Cerebellar cortex (tissue), 1 donor: ENCODE results near the gene MAP3K7CL.

ENCODE experiments used
- DNase-seq: peaks from one replicate; pipeline ENCODE4 v3.0.0-alpha.2; 2015; ENCODE audit warnings: low spot score

MAP3K7CL gene

DNA sequence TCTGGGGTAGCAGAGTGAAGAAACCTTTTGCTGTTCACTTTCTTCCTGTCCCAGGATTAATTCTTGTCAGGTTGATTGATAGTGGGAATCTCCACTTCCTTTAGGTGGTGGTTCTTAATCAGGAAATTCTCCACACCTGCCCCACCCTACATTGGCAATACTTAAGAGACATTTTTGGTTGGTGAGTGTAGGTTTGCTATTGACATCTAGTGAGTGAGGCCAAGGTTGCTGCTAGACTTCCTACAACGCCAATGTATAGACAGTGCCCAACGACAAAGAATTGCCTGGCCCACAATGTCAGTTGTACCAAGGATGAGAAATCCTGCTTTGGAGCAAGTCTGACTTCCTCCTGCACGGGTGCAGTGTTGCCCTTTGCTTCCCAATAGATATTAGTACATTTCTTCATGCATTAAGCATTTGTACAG lies 38.5 kb downstream of the MAP3K7CL start:
- no peak for DNase-seq

DNA sequence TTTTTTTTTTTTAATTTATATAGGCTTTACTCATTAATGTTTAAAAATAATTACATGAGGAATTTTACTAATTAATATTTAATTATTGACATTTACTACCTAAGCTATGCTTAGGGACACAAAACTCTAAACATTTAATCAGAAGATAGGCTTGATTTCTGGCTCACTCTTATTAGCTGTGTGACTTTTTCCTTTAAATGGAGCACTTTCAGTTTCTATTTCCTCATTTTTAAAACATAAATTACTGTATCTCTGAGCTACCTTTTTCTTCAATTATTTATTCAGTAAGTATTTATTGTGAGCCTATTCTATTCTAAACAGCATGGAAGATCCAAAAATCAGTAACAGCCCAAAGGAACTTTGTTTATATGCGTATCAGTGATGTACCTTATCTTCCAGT lies 40.5 kb downstream of the MAP3K7CL start:
- DNase-seq: no peak

GRCh38 chr21:29172282-29172681 lies 41.8 kb downstream of the MAP3K7CL start:
- DNase-seq: no peak

GRCh38 chr21:29174607-29175013 lies 44.2 kb downstream of the MAP3K7CL start:
- no peak for DNase-seq

GRCh38 chr21:29175408-29176134 lies 45.1 kb downstream of the MAP3K7CL start:
- DNase-seq: no peak

DNA sequence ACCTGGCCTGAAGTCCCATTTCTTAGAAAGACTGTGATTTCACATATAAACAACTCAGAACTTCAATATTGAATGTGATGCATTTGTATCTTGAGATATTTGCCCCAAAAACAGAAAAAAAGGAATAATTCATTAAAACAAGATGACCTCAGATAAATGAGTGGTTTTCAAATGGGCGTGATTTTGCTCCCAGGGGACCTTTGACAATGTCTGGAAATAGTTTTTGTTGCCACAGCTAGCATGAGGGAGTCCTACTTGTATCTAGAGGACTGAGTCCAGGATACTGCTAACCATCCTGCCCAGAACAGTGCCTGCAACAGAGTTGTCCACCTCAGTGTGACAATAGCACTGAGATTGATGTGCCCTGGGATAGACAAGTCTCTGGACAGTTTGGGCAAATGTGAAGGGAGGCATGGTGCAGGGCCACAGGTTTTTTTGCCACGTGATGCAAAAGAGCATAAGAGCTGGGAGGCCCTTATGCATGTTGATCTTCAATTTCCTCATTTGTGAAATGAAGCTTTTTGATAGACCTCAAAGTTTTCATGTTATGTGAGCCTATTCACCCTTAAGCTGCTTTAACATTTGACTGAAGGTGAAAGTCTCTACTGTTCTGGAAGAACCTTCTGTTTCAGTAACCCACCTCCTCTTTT lies 46.2 kb downstream of the MAP3K7CL start:
- DNase-seq: no peak

- DNase-seq: no peak
These were observed 47.4 kb downstream of the MAP3K7CL start for GRCh38 chr21:29177800-29178199.

- no peak for DNase-seq
These were observed 48.5 kb downstream of the MAP3K7CL start for GRCh38 chr21:29178926-29179325.

- no peak for DNase-seq
These were observed 49.1 kb downstream of the MAP3K7CL start for GRCh38 chr21:29179503-29179902.

DNA sequence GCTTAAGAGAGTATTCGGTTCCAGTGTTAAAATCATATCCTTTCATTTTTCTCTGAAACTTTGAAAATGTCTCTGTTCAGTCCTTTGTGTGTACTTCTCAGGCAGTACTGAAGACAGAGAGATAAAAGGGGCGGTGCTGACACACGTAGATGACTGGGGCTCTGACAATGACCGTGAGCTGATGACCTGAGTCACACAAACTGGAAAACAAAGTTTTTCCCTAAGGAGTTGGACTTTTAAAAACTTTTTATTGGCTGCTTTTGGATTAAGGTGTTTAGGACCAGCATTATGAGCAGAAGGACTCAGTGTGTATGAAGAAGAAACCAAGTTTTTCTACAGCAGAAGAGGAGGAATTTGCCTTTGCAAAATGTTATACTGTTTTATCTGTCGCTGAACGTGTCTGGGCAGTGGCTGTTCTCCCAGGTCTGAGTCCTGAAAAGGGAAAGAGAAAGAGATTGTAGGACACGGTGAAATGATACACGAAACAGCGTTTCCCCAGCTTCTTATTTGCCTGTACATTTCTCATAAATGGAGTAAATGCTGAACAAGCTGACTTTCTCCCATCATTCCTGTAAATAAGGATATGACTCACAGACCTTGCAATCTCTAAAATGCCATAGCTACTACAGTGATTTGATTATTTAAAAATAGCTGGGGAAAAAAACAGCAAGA lies 51.5 kb downstream of the MAP3K7CL start:
- DNase-seq: no peak

GRCh38 chr21:29182691-29183092 lies 52.2 kb downstream of the MAP3K7CL start:
- DNase-seq: no peak

GRCh38 chr21:29184037-29184436 lies 53.6 kb downstream of the MAP3K7CL start:
- no peak for DNase-seq

DNA sequence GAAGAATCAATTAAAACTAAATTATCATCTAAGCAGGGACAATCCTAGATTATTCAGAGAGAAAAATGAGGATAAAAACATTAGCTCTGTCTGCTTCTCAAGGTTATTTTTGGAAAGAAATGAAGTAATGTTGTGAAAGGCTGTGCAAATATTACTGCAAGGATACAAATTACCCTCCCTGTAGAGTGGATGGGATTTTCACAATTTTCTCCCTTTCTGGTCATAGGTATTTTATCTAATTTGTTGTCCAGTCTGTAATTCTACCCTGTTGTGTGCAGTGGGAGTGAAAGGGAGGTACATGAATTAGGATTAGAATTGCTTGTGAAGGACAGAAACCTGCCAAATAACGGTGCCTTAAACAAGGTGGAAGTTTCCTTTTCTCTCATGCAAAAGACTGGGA lies 54.7 kb downstream of the MAP3K7CL start:
- no peak for DNase-seq

DNA sequence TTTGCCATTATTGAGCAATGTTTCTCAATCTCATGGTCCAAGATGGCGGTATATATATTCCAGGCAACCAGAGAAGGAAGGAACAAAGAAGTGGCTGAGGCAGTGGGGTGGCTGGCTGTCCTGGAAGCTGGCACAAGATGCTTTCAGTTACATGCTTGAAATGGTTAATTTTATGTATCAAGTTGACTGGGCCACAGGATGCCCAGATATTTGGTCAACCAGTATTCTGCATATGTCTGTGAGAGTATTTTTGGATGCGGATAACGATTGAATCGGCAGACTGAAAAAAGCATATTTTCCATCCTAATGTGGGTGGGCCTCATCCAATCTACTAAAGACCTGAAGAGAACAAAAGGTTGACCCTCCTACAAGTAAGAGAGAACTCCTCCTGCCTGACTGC lies 55.2 kb downstream of the MAP3K7CL start:
- DNase-seq: no peak

DNA sequence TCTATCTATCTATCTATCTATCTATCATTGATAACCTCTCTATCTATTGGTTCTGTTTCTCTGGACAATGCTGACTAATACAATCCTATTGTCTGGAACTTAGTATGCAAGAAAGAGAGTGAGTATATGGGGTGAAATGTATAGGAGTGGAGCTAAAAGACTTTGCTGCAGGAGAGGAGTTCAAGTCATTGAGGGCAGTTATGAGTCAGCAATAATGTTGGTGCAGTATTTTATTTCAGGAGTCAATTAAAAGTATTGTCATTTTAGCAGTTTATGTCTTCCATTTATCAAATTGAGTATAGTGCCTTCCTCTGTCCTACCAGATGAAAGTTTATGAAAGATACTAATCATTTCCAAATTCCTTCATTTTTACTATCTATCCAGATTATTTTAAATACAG lies 55.8 kb downstream of the MAP3K7CL start:
- DNase-seq: no peak

- peak; percentile 57 for DNase-seq
These were observed 57.5 kb downstream of the MAP3K7CL start for GRCh38 chr21:29187944-29188343.

GRCh38 chr21:29189353-29189752 lies 58.9 kb downstream of the MAP3K7CL start:
- DNase-seq: no peak

DNA sequence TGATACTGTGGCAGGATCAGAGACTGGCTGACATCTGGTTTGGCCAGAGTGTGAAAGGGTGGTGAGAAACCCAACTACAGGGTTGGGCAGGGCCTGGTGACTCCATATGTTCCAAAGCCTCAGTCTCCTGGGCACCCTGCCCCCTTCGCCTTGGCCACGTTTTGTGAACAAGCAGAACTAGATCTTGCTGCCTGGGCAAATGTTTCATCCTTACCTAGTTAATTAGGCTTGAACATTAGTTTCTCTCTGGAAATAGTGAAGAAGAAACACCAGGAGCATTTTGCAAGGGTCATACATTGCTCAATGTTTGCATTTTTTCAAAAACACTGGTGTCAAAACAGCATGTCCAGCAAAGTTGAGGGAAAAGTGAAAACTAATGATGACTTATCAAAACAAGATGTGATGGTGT lies 60.5 kb downstream of the MAP3K7CL start:
- no peak for DNase-seq

GRCh38 chr21:29193072-29193471 lies 62.6 kb downstream of the MAP3K7CL start:
- no peak for DNase-seq

DNA sequence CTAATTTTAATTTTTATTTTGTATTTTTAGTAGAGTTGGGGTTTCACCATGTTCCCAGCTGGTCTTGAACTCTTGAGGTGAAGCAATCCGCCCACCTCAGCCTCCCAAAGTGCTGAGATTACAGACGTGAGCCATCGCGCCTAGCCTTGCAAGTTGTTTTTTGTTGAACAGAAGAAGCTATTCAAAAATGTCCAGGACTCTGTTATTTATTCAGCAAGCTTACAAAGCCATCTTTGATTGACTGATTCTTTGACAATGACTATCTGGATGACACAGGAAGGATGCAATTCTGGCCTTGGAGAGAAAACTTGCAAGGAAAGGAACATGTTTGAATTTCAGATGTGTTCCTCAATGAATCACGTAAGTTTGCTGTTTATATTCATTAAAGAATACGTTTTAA lies 63.5 kb downstream of the MAP3K7CL start:
- DNase-seq: no peak

DNA sequence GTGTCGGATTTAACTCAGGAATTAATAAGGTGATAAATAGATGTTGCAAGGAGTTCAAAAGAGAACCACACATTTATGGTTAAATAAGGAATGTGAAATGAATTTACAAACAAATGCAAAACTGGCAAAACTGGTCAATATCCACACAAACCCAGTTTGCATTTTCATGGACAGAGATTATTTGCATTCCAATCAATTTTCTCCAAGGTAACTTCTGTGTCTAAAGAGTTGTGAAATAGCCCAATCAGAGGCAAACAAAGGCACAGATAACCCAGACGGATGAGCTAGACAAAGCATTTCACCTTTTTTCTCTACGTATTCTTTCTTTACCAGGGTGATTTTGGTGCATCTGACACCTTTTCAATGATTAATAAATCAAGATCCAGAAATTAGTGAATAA lies 63.9 kb downstream of the MAP3K7CL start:
- DNase-seq: no peak

- DNase-seq: no peak
These were observed 64.4 kb downstream of the MAP3K7CL start for GRCh38 chr21:29194847-29195246.

GRCh38 chr21:29195981-29196669 lies 65.7 kb downstream of the MAP3K7CL start:
- DNase-seq: no peak
